Erythroblast (primary cell): Measurements from ENCODE around the gene CDC42BPA.

Source experiments
- GATA1 ChIP-seq: IDR thresholded peaks from 2 replicates; pipeline ENCODE4 v1.6.1; 2011; ENCODE audit warnings: low read depth, mild to moderate bottlenecking, control low read depth, low read length, moderate library complexity
- POLR2A ChIP-seq: IDR thresholded peaks from 2 replicates; pipeline ENCODE4 v1.6.1; 2011; ENCODE audit warnings: mild to moderate bottlenecking, low read length

DNA sequence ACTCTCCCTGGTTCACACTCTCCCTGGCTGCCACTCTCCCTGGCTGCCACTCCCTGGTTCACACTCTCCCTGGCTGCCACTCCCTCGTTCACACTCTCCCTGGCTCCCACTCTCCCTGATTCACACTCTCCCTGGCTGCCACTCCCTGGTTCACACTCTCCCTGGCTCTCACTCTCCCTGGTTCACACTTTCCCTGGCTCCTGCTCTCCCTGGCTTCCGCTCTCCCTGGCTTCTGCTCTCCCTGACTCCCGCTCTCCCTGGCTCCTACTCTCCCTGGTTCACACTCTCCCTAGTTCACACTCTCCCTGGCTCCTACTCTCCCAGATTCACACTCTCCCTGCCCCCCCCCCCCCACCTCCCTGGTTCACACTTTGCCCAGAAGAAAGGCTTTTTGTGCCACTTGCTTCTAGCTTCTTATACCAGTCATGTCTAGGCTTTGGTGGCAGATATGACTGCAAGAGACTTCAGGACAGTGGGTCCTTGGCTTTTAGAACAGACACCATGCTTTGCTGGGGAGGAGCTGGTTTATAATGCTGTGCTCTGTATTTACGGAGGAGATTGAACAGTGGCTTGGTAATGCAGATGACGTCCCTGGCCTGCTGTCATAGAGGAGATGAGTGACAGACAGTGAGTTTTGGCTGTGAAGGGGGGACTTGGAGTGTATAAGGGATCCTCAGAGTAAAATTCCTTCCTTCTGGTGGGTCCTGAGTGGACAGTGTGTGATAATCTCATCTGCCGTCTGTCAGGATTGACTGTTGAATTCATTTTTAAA lies 361.2 kb downstream of the CDC42BPA start:
- no peak for TF ChIP-seq POLR2A
- no peak for TF ChIP-seq GATA1
